ENCODE data around the gene CACNA2D1. TPM values are rescaled to one million over a fixed set of nuclear protein-coding genes. Genes with fewer than 3 reads are reported as not detected.

CACNA2D1 gene
- total and polyA plus RNA-seq, 2 donors (not counting 1 experiment from before 2014, with no cell fraction given) = 31.7 to 64.4 TPM

DNA sequence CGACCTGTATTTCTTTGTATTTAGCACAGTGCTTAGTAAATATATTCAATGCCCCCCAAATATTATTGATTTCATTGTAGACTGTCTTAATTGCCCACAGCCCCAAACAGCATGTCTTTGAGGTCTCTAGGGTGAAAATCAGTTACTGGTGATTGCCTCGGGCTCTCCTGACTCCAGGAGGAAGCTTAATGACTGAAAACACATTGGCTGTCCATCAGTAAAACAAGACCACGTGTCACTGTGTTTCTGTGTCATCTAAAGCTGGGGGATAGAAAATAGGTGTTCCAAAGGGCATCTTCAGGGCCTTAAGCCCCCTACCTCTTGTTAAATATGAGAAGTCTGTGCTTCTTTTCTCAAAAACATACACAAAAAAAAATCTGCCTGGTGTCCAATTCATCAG lies 67.9 kb downstream of the CACNA2D1 start:
- no peak overlapping the region for H3K4me3 ChIP-seq (replicated peaks in 1 of 4; ENCODE audit: control extremely low read depth in 1 of 4, insufficient read depth in 1 of 4, low read depth in 3 of 4, low read length in 4 of 4)
- H3K27me3 ChIP-seq (ENCODE audit: control insufficient read depth, insufficient read depth, low read length) = no peaks in the 10 kb centered on the region
- no peaks in the 10 kb centered on the region for H3K9me3 ChIP-seq (ENCODE audit: control insufficient read depth, insufficient read depth, low read depth, low read length)
- H3K4me1 ChIP-seq (ENCODE audit: control insufficient read depth, extremely low read depth, insufficient read depth, low read length) = no peaks in the 10 kb centered on the region
- H3K4me2 ChIP-seq (ENCODE audit: extremely low read depth, insufficient read depth, low read length) = no peak overlapping the region
- H4K20me1 ChIP-seq (ENCODE audit: control insufficient read depth, extremely low read depth, insufficient read depth, low read length) = no peaks in the 10 kb centered on the region
- no peak overlapping the region for H3K27ac ChIP-seq (ENCODE audit: insufficient read depth, low read length)
- TF ChIP-seq, protein P1, sequence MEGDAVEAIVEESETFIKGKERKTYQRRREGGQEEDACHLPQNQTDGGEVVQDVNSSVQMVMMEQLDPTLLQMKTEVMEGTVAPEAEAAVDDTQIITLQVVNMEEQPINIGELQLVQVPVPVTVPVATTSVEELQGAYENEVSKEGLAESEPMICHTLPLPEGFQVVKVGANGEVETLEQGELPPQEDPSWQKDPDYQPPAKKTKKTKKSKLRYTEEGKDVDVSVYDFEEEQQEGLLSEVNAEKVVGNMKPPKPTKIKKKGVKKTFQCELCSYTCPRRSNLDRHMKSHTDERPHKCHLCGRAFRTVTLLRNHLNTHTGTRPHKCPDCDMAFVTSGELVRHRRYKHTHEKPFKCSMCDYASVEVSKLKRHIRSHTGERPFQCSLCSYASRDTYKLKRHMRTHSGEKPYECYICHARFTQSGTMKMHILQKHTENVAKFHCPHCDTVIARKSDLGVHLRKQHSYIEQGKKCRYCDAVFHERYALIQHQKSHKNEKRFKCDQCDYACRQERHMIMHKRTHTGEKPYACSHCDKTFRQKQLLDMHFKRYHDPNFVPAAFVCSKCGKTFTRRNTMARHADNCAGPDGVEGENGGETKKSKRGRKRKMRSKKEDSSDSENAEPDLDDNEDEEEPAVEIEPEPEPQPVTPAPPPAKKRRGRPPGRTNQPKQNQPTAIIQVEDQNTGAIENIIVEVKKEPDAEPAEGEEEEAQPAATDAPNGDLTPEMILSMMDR (conservative IDR thresholded peaks at IDR 0.05 in 1 of 2, IDR thresholded peaks at IDR 0.05 in 1 of 2; ENCODE audit: low read depth in 1 of 2, low read length in 2 of 2) = no peak
- TF ChIP-seq EZH2 (IDR thresholded peaks at IDR 0.05; ENCODE audit: low read length, missing control alignments) = no peak
- H3K9ac ChIP-seq (ENCODE audit: insufficient read depth, low read length) = no peak overlapping the region
- no peak overlapping the region for H2AFZ ChIP-seq (ENCODE audit: low read length)
- no peaks in the 10 kb centered on the region for H3K36me3 ChIP-seq (ENCODE audit: control insufficient read depth, insufficient read depth, low read length)
- no peak for DNase-seq (ENCODE audit: low read depth in 2 of 2)
- no peaks in the 10 kb centered on the region for H3K79me2 ChIP-seq (ENCODE audit: control insufficient read depth, insufficient read depth, low read length)

DNA sequence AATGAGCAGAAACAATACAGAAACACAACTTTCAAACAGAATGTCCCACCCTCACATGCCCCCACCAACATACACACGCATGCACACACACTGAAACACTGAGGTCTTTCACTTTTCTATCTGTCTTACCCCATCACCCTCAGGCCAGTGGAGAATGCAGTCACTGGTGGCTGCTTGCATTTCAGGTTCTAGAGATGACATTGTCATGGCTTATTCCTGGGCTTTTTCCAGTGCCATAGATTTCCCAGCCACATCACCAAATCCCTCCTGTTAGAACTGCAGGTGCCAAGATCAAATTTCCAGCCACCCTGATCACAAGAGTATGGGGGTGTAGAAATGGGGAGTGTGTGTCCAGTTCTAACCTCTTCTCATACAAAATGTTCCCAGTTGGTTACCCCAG lies 68.4 kb downstream of the CACNA2D1 start:
- H3K4me1 ChIP-seq (ENCODE audit: control insufficient read depth, extremely low read depth, insufficient read depth, low read length) = no peaks in the 10 kb centered on the region
- no peak overlapping the region for H3K27ac ChIP-seq (ENCODE audit: insufficient read depth, low read length)
- TF ChIP-seq, protein P1 (conservative IDR thresholded peaks at IDR 0.05 in 1 of 2, IDR thresholded peaks at IDR 0.05 in 1 of 2; ENCODE audit: low read depth in 1 of 2, low read length in 2 of 2) = no peak
- TF ChIP-seq EZH2 (IDR thresholded peaks at IDR 0.05; ENCODE audit: low read length, missing control alignments) = no peak

DNA sequence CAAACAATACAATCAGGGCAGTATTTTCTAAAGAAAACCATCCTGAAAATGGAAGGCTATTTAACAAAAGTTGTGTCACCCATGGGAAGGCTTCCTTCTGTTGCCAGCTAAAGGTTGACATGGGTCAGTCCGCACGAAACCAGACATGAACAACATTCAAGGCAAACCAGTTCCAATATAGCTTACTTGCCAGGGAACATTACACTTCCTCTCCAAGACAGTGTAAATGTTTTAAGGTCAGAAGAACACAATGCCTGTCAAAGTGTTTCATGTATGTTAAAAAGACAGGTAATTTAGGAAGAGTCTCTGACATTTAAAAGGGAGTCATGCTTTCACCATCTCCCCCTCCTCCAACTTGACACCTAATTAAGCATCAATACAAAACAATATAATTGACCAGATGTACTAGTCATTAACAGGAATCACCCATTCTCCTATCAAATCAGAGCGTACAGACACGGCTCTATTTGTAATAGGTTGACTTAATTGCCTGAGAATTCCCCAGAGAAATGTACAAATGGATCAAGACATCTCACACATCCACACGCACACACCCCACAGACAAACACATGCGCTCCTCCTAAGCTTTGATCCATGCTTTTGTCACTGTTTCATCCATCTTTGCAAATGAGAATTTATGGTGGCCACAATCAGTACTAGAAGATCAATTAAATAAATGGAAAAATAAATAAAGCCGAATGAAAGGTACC lies 69.5 kb downstream of the CACNA2D1 start:
- H3K9ac ChIP-seq (ENCODE audit: insufficient read depth, low read length) = no peak overlapping the region
- H3K4me2 ChIP-seq (ENCODE audit: extremely low read depth, insufficient read depth, low read length) = no peak overlapping the region
- no peaks in the 10 kb centered on the region for H3K9me3 ChIP-seq (ENCODE audit: control insufficient read depth, insufficient read depth, low read depth, low read length)
- no peak overlapping the region for H3K27ac ChIP-seq (ENCODE audit: insufficient read depth, low read length)
- no peaks in the 10 kb centered on the region for H3K27me3 ChIP-seq (ENCODE audit: control insufficient read depth, insufficient read depth, low read length)
- H2AFZ ChIP-seq (ENCODE audit: low read length) = no peak overlapping the region
- DNase-seq (ENCODE audit: low read depth in 2 of 2) = no peak
- H3K79me2 ChIP-seq (ENCODE audit: control insufficient read depth, insufficient read depth, low read length) = no peaks in the 10 kb centered on the region
- no peaks in the 10 kb centered on the region for H3K4me1 ChIP-seq (ENCODE audit: control insufficient read depth, extremely low read depth, insufficient read depth, low read length)
- no peaks in the 10 kb centered on the region for H3K36me3 ChIP-seq (ENCODE audit: control insufficient read depth, insufficient read depth, low read length)
- no peak for TF ChIP-seq EZH2 (IDR thresholded peaks at IDR 0.05; ENCODE audit: low read length, missing control alignments)
- TF ChIP-seq, protein P1 (conservative IDR thresholded peaks at IDR 0.05 in 1 of 2, IDR thresholded peaks at IDR 0.05 in 1 of 2; ENCODE audit: low read depth in 1 of 2, low read length in 2 of 2) = no peak
- H4K20me1 ChIP-seq (ENCODE audit: control insufficient read depth, extremely low read depth, insufficient read depth, low read length) = no peaks in the 10 kb centered on the region
- H3K4me3 ChIP-seq (replicated peaks in 1 of 4; ENCODE audit: control extremely low read depth in 1 of 4, insufficient read depth in 1 of 4, low read depth in 3 of 4, low read length in 4 of 4) = no peak overlapping the region

More for the DNA sequence above, 68.4 kb downstream of the CACNA2D1 start:
- no peak for DNase-seq (ENCODE audit: low read depth in 2 of 2)
- no peak overlapping the region for H3K4me2 ChIP-seq (ENCODE audit: extremely low read depth, insufficient read depth, low read length)
- H3K79me2 ChIP-seq (ENCODE audit: control insufficient read depth, insufficient read depth, low read length) = no peaks in the 10 kb centered on the region
- no peaks in the 10 kb centered on the region for H3K27me3 ChIP-seq (ENCODE audit: control insufficient read depth, insufficient read depth, low read length)
- H4K20me1 ChIP-seq (ENCODE audit: control insufficient read depth, extremely low read depth, insufficient read depth, low read length) = no peaks in the 10 kb centered on the region
- no peaks in the 10 kb centered on the region for H3K9me3 ChIP-seq (ENCODE audit: control insufficient read depth, insufficient read depth, low read depth, low read length)
- H3K9ac ChIP-seq (ENCODE audit: insufficient read depth, low read length) = no peak overlapping the region
- H2AFZ ChIP-seq (ENCODE audit: low read length) = no peak overlapping the region
- no peak overlapping the region for H3K4me3 ChIP-seq (replicated peaks in 1 of 4; ENCODE audit: control extremely low read depth in 1 of 4, insufficient read depth in 1 of 4, low read depth in 3 of 4, low read length in 4 of 4)
- H3K36me3 ChIP-seq (ENCODE audit: control insufficient read depth, insufficient read depth, low read length) = no peaks in the 10 kb centered on the region

Measured in fibroblast of lung (primary cell).